ENCODE results near the gene DIAPH1. TPM values are rescaled to one million over a fixed set of nuclear protein-coding genes. Genes with fewer than 3 reads are reported as not detected.

The DIAPH1 gene
- total RNA-seq, 4 donors from 2014 or later = 35.2 to 62.3 (median 53.4) TPM

DNA sequence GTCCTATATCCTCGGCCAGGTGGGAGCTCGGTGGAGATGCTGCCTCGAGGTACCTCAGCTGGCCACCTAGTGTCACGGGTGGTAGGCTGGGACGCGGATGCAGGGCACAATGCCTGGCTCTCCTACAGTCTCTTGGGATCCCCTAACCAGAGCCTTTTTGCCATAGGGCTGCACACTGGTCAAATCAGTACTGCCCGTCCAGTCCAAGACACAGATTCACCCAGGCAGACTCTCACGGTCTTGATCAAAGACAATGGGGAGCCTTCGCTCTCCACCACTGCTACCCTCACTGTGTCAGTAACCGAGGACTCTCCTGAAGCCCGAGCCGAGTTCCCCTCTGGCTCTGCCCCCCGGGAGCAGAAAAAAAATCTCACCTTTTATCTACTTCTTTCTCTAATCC lies 141.0 kb downstream of the DIAPH1 start:
- Histone ChIP-seq H3K4me1 (peaks cover 3 to 68% (median 21%) of the 10 kb centered on the region in 3 donors), H3K27ac (peak overlapping the region in 2 of 4 donors; percentile 89 to 95)
- WGBS, 2 donors (ENCODE audit: low coverage in 1 of 2) = 10 to 30% methylated on average over 2 to 6 of the region's 13 CpGs

DNA sequence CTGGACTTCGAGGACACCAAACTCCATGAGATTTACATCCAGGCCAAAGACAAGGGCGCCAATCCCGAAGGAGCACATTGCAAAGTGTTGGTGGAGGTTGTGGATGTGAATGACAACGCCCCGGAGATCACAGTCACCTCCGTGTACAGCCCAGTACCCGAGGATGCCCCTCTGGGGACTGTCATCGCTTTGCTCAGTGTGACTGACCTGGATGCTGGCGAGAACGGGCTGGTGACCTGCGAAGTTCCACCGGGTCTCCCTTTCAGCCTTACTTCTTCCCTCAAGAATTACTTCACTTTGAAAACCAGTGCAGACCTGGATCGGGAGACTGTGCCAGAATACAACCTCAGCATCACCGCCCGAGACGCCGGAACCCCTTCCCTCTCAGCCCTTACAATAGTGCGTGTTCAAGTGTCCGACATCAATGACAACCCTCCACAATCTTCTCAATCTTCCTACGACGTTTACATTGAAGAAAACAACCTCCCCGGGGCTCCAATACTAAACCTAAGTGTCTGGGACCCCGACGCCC lies 141.7 kb downstream of the DIAPH1 start:
- peaks cover 3 to 61% (median 21%) of the 10 kb centered on the region in 3 donors for H3K4me1 ChIP-seq

More for the DNA sequence above, 141.0 kb downstream of the DIAPH1 start:
- H3K27me3 ChIP-seq = no peaks in the 10 kb centered on the region
- no peaks in the 10 kb centered on the region for H3K36me3 ChIP-seq
- ATAC-seq = no peak
- no peaks in the 10 kb centered on the region for H3K9me3 ChIP-seq
- peak overlapping the region; percentile 58 to 62 for H3K4me3 ChIP-seq
- TF ChIP-seq EP300 (IDR thresholded peaks at IDR 0.05) (no peak), POLR2AphosphoS5 (IDR thresholded peaks at IDR 0.05) (no peak), POLR2A (IDR thresholded peaks at IDR 0.05) (no peak)
- TF ChIP-seq, protein P1, sequence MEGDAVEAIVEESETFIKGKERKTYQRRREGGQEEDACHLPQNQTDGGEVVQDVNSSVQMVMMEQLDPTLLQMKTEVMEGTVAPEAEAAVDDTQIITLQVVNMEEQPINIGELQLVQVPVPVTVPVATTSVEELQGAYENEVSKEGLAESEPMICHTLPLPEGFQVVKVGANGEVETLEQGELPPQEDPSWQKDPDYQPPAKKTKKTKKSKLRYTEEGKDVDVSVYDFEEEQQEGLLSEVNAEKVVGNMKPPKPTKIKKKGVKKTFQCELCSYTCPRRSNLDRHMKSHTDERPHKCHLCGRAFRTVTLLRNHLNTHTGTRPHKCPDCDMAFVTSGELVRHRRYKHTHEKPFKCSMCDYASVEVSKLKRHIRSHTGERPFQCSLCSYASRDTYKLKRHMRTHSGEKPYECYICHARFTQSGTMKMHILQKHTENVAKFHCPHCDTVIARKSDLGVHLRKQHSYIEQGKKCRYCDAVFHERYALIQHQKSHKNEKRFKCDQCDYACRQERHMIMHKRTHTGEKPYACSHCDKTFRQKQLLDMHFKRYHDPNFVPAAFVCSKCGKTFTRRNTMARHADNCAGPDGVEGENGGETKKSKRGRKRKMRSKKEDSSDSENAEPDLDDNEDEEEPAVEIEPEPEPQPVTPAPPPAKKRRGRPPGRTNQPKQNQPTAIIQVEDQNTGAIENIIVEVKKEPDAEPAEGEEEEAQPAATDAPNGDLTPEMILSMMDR (IDR thresholded peaks at IDR 0.05) = no peak

DNA sequence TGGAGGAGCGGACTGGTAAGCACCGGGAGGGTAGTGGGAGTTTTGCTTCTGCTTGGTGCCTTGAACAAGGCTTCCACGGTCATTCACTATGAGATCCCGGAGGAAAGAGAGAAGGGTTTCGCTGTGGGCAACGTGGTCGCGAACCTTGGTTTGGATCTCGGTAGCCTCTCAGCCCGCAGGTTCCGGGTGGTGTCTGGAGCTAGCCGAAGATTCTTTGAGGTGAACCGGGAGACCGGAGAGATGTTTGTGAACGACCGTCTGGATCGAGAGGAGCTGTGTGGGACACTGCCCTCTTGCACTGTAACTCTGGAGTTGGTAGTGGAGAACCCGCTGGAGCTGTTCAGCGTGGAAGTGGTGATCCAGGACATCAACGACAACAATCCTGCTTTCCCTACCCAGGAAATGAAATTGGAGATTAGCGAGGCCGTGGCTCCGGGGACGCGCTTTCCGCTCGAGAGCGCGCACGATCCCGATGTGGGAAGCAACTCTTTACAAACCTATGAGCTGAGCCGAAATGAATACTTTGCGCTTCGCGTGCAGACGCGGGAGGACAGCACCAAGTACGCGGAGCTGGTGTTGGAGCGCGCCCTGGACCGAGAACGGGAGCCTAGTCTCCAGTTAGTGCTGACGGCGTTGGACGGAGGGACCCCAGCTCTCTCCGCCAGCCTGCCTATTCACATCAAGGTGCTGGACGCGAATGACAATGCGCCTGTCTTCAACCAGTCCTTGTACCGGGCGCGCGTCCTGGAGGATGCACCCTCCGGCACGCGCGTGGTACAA lies 142.5 kb downstream of the DIAPH1 start:
- H3K27me3 ChIP-seq = no peaks in the 10 kb centered on the region
- ATAC-seq = peak; percentile 61
- WGBS, 2 donors (ENCODE audit: low coverage in 1 of 2) = 0% methylated on average over 11 of the region's 58 CpGs; no CpG with 5 or more reads in 1 of the 2 donors
- H3K36me3 ChIP-seq = no peaks in the 10 kb centered on the region
- no peaks in the 10 kb centered on the region for H3K9me3 ChIP-seq
- H3K4me3 ChIP-seq = peak overlapping the region; percentile 58 to 62
- H3K4me1 ChIP-seq = peaks cover 3 to 53% (median 21%) of the 10 kb centered on the region in 3 donors
- H3K27ac ChIP-seq = peak overlapping the region; percentile 65 to 95 (median 91)
- TF ChIP-seq POLR2AphosphoS5 (IDR thresholded peaks at IDR 0.05) (peak; percentile 25), POLR2A (IDR thresholded peaks at IDR 0.05) (no peak)
- TF ChIP-seq, protein P1 (IDR thresholded peaks at IDR 0.05) = no peak

More for the DNA sequence above, 141.7 kb downstream of the DIAPH1 start:
- Histone ChIP-seq H3K27ac (peak overlapping the region in 3 of 4 donors; percentile 89 to 95 (median 93)), H3K4me3 (peak overlapping the region; percentile 58 to 62), H3K9me3 (no peaks in the 10 kb centered on the region), H3K27me3 (no peaks in the 10 kb centered on the region), H3K36me3 (no peaks in the 10 kb centered on the region)
- WGBS, 2 donors (ENCODE audit: low coverage in 1 of 2) = 10 to 43% methylated on average over 4 to 8 of the region's 24 CpGs
- TF ChIP-seq POLR2A (IDR thresholded peaks at IDR 0.05) = no peak
- TF ChIP-seq POLR2AphosphoS5 (IDR thresholded peaks at IDR 0.05) = no peak
- TF ChIP-seq EP300 (IDR thresholded peaks at IDR 0.05) = no peak
- TF ChIP-seq, protein P1 (IDR thresholded peaks at IDR 0.05) = no peak
- no peak for ATAC-seq

DNA sequence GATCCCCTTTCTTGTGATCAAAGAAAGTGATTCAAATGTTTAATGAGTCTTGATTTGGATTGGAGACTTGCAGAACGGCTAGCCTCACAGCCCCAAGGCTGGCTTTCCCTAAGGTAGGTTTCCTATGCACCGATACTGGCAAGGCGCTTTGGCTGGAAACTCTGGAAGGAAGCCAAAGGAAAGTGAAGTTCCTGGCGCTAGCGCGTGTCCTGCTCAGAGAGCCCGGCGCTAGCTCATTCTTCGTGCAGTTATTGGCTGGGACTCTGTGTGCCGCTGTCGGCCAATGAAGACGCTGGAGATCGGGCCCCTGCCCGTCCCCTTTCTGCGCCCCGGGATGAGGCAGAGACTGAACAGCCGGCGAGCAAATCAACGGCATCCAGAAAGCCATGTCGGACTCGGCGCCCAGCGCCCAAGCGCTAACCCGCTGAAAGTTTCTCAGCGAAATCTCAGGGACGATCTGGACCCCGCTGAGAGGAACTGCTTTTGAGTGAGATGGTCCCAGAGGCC lies 143.1 kb downstream of the DIAPH1 start, which contains the start of gene PCDHGC3:
Gene PCDHGC3 (plus strand): TSS at position 342 of the 507 bp plus-strand sequence. CDS start 151 bp downstream, at position 493.
- Histone ChIP-seq H3K4me3 (peak within 1 kb of the TSS; percentile 58 to 62), H3K4me1 (peaks cover 3 to 46% (median 21%) of the 10 kb centered on the region in 3 donors), H3K27ac (peak within 1 kb of the TSS; percentile 65 to 95 (median 91)), H3K36me3 (peaks cover 0 to 6% of the 10 kb centered on the region in 2 donors), H3K27me3 (no peaks in the 10 kb centered on the region), H3K9me3 (no peaks in the 10 kb centered on the region)
- WGBS, 2 donors (ENCODE audit: low coverage in 1 of 2) = 0% methylated on average over 4 of the region's 28 CpGs; no CpG with 5 or more reads in 1 of the 2 donors
- ATAC-seq = peak; percentile 99
- TF ChIP-seq, protein P1 (IDR thresholded peaks at IDR 0.05) = peak in 3 of 4 experiments; percentile 20 to 70 (median 41)
- TF ChIP-seq EP300 (IDR thresholded peaks at IDR 0.05) = no peak
- peak; percentile 60 to 72 for TF ChIP-seq POLR2A (IDR thresholded peaks at IDR 0.05)
- TF ChIP-seq POLR2AphosphoS5 (IDR thresholded peaks at IDR 0.05) = peak; percentile 87

Measured in gastroesophageal sphincter (tissue), 4 donors.